Activated CD8-positive, alpha-beta memory T cell treated with anti-CD3 and anti-CD28 coated beads, Interleukin-2, amount 10 ng/mL, durations not matched to agents 7 days and 5 days (primary cell): ENCODE data around the gene ZMIZ1. TPM values are rescaled to one million over a fixed set of nuclear protein-coding genes. Genes with fewer than 3 reads are reported as not detected.
A peak's percentile ranks its signal among the peaks of the same experiment; 100 is the strongest.

Experiments used
- ATAC-seq: fragments of 150-1000 bp; cut with Tn5 transposase; one replicate; pipeline ENCODE4 v1.10.0; 2021; ENCODE audit warnings: moderate library complexity
- CTCF ChIA-PET: fragments of 350-600 bp; sonication (Branson Sonifier 250); formaldehyde crosslinking; loops from one replicate; lab custom pipeline; 2021; ENCODE audit warnings: antibody characterized with exemption; lab: Charles Lee
- DNase-seq: peaks from one replicate; pipeline ENCODE4 v3.0.0-alpha.2; 2020
- H3K27ac Mint-ChIP-seq: one replicate; pipeline ENCODE4 v1.8.0; 2021; ENCODE audit warnings: mild to moderate bottlenecking, mixed read lengths
- H3K27me3 Mint-ChIP-seq: one replicate; pipeline ENCODE4 v1.8.0; 2021; ENCODE audit warnings: mixed read lengths
- H3K36me3 Mint-ChIP-seq: one replicate; pipeline ENCODE4 v1.8.0; 2021; ENCODE audit warnings: mild to moderate bottlenecking, mixed read lengths
- H3K4me1 Mint-ChIP-seq: one replicate; pipeline ENCODE4 v1.8.0; 2021; ENCODE audit warnings: mixed read lengths
- H3K4me3 Mint-ChIP-seq: one replicate; pipeline ENCODE4 v1.8.0; 2021; ENCODE audit warnings: mild to moderate bottlenecking, moderate library complexity, mixed read lengths
- H3K9me3 Mint-ChIP-seq: one replicate; pipeline ENCODE4 v1.8.0; 2022; ENCODE audit warnings: low read depth, mixed read lengths
- total RNA-seq, 2 experiments: library from RNA; stranded (reverse); gene quantifications; one replicate each; pipeline ENCODE4 v1.2.3, GENCODE V29; 2021

Gene ZMIZ1
- total RNA-seq, 2 experiments from 2014 or later, result 52.7 to 71.5 TPM

GRCh38 chr10:79068203-79068561 is 584 bp upstream of the ZMIZ1 start:
- CTCF ChIA-PET, result interaction anchor here (1.6 to 5.2 kb wide), 2 partner anchors 20 to 127 kb away, joined by 4 to 27 read pairs; no protein-coding TSS in a partner anchor
- Mint-ChIP-seq H3K9me3 (no peaks in the 10 kb centered on the region), H3K27me3 (peaks cover 20% of the 10 kb centered on the region), H3K4me1 (peaks cover 25% of the 10 kb centered on the region), H3K27ac (no peak overlapping the region), H3K4me3 (peak overlapping the region; percentile 76), H3K36me3 (no peaks in the 10 kb centered on the region)
- DNase-seq (peak; percentile 44), ATAC-seq (peak; percentile 3)

- CTCF ChIA-PET, result interaction anchor here (0.8 to 5.2 kb wide), 5 partner anchors 80 to 136 kb away, joined by 3 to 27 read pairs (median 4); no protein-coding TSS in a partner anchor
- DNase-seq, result peak; percentile 66
- H3K36me3 Mint-ChIP-seq, result no peaks in the 10 kb centered on the region
- no peaks in the 10 kb centered on the region for H3K9me3 Mint-ChIP-seq
- H3K4me1 Mint-ChIP-seq, result peaks cover 16% of the 10 kb centered on the region
- peak overlapping the region; percentile 77 for H3K27ac Mint-ChIP-seq
- peak; percentile 18 for ATAC-seq
- peaks cover 20% of the 10 kb centered on the region for H3K27me3 Mint-ChIP-seq
- peak overlapping the region; percentile 91 for H3K4me3 Mint-ChIP-seq
These were observed 737 bp downstream of the ZMIZ1 start for GRCh38 chr10:79069325-79070080.

- CTCF ChIA-PET, result interaction anchor here (5.2 kb wide), 1 partner anchor 125 kb away, joined by 27 read pairs; no protein-coding TSS in a partner anchor
- DNase-seq, result no peak
- Mint-ChIP-seq H3K27me3 (peaks cover 20% of the 10 kb centered on the region), H3K27ac (no peak overlapping the region), H3K9me3 (no peaks in the 10 kb centered on the region), H3K4me3 (peak overlapping the region; percentile 91), H3K36me3 (no peaks in the 10 kb centered on the region), H3K4me1 (peaks cover 14% of the 10 kb centered on the region)
- ATAC-seq, result no peak
These were observed 1.4 kb downstream of the ZMIZ1 start for GRCh38 chr10:79070081-79070605.

GRCh38 chr10:79070606-79071395 is 2.0 kb downstream of the ZMIZ1 start:
- Mint-ChIP-seq H3K36me3 (no peaks in the 10 kb centered on the region), H3K9me3 (no peaks in the 10 kb centered on the region), H3K4me3 (peak overlapping the region; percentile 91), H3K4me1 (peaks cover 12% of the 10 kb centered on the region), H3K27me3 (peaks cover 20% of the 10 kb centered on the region), H3K27ac (no peak overlapping the region)
- ATAC-seq (no peak), DNase-seq (no peak)
- CTCF ChIA-PET, result interaction anchor here (1.2 to 5.2 kb wide), 2 partner anchors 124 to 422 kb away, joined by 4 to 27 read pairs; no protein-coding TSS in a partner anchor

GRCh38 chr10:79071396-79071923 is 2.7 kb downstream of the ZMIZ1 start:
- Mint-ChIP-seq H3K9me3 (no peaks in the 10 kb centered on the region), H3K27me3 (peaks cover 20% of the 10 kb centered on the region), H3K4me1 (peaks cover 12% of the 10 kb centered on the region), H3K36me3 (no peaks in the 10 kb centered on the region), H3K27ac (no peak overlapping the region), H3K4me3 (no peak overlapping the region)
- no peak for DNase-seq
- CTCF ChIA-PET, result interaction anchor here (1.2 to 5.2 kb wide), 4 partner anchors 11 to 423 kb away, joined by 3 to 27 read pairs (median 4); no protein-coding TSS in a partner anchor
- no peak for ATAC-seq

GRCh38 chr10:79072041-79072441 is 3.3 kb downstream of the ZMIZ1 start:
- Mint-ChIP-seq H3K4me1 (peaks cover 12% of the 10 kb centered on the region), H3K27ac (no peak overlapping the region), H3K36me3 (no peaks in the 10 kb centered on the region), H3K27me3 (peaks cover 20% of the 10 kb centered on the region), H3K4me3 (no peak overlapping the region), H3K9me3 (no peaks in the 10 kb centered on the region)
- DNase-seq, result no peak
- no peak for ATAC-seq
- CTCF ChIA-PET, result interaction anchor here (1.2 kb wide), 3 partner anchors 10 to 423 kb away, joined by 3 to 4 read pairs (median 4); no protein-coding TSS in a partner anchor

- H3K27ac Mint-ChIP-seq, result no peak overlapping the region
- no peaks in the 10 kb centered on the region for H3K9me3 Mint-ChIP-seq
- DNase-seq (no peak), ATAC-seq (no peak)
- peaks cover 20% of the 10 kb centered on the region for H3K27me3 Mint-ChIP-seq
- CTCF ChIA-PET, result interaction anchor here (1.2 kb wide), 1 partner anchor 98 kb away, joined by 4 read pairs; no protein-coding TSS in a partner anchor
- H3K4me3 Mint-ChIP-seq, result no peak overlapping the region
- peaks cover 6% of the 10 kb centered on the region for H3K4me1 Mint-ChIP-seq
- no peaks in the 10 kb centered on the region for H3K36me3 Mint-ChIP-seq
These were observed 4.4 kb downstream of the ZMIZ1 start for GRCh38 chr10:79072994-79073645.

- ATAC-seq (no peak), DNase-seq (no peak)
- peaks cover 3% of the 10 kb centered on the region for H3K4me1 Mint-ChIP-seq
These were observed 5.1 kb downstream of the ZMIZ1 start for GRCh38 chr10:79073784-79074432.

GRCh38 chr10:79074732-79075131 is 6.0 kb downstream of the ZMIZ1 start:
- no peak overlapping the region for H3K27ac Mint-ChIP-seq
- peaks cover 18% of the 10 kb centered on the region for H3K27me3 Mint-ChIP-seq
- DNase-seq (no peak), ATAC-seq (no peak)
- no peak overlapping the region for H3K4me3 Mint-ChIP-seq
- peaks cover under 1% of the 10 kb centered on the region for H3K4me1 Mint-ChIP-seq
- no peaks in the 10 kb centered on the region for H3K9me3 Mint-ChIP-seq
- H3K36me3 Mint-ChIP-seq, result no peaks in the 10 kb centered on the region
- CTCF ChIA-PET, result interaction anchor here (1.7 kb wide), 1 partner anchor 100 kb away, joined by 4 read pairs; no protein-coding TSS in a partner anchor

More at GRCh38 chr10:79073784-79074432, 5.1 kb downstream of the ZMIZ1 start:
- no peak overlapping the region for H3K27ac Mint-ChIP-seq
- no peaks in the 10 kb centered on the region for H3K36me3 Mint-ChIP-seq
- peaks cover 18% of the 10 kb centered on the region for H3K27me3 Mint-ChIP-seq
- H3K4me3 Mint-ChIP-seq, result no peak overlapping the region
- CTCF ChIA-PET, result no interaction called here
- H3K9me3 Mint-ChIP-seq, result no peaks in the 10 kb centered on the region

GRCh38 chr10:79075418-79075817 is 6.7 kb downstream of the ZMIZ1 start:
- Mint-ChIP-seq H3K4me3 (no peak overlapping the region), H3K27me3 (peaks cover 18% of the 10 kb centered on the region), H3K36me3 (no peaks in the 10 kb centered on the region), H3K4me1 (no peaks in the 10 kb centered on the region), H3K9me3 (no peaks in the 10 kb centered on the region), H3K27ac (no peak overlapping the region)
- no peak for ATAC-seq
- no peak for DNase-seq
- CTCF ChIA-PET, result interaction anchor here (0.9 to 1.7 kb wide), 4 partner anchors 71 to 122 kb away, joined by 3 to 5 read pairs (median 4); no protein-coding TSS in a partner anchor

GRCh38 chr10:79077488-79078173 is 8.9 kb downstream of the ZMIZ1 start:
- Mint-ChIP-seq H3K27me3 (no peaks in the 10 kb centered on the region), H3K9me3 (no peaks in the 10 kb centered on the region), H3K4me3 (no peak overlapping the region), H3K36me3 (no peaks in the 10 kb centered on the region), H3K4me1 (no peaks in the 10 kb centered on the region), H3K27ac (no peak overlapping the region)
- CTCF ChIA-PET, result no interaction called here
- DNase-seq, result no peak
- ATAC-seq, result no peak
